Activated CD8-positive, alpha-beta memory T cell treated with anti-CD3 and anti-CD28 coated beads for 48 hours (primary cell): ENCODE results near the gene EDEM1.
"Not testable (repeated sequence)": the region's sequence is repeated elsewhere in the genome, so short reads cannot be mapped to it uniquely, and the experiment has no call there.

Experiments
- DNase-seq, 3 experiments: peaks; one replicate each; pipeline ENCODE4 v3.0.0-alpha.2; 2020; ENCODE audit warnings: low read depth in 2 of 3, low spot score in 2 of 3

EDEM1 gene

GRCh38 chr3:5231074-5231473 is 43.6 kb downstream of the EDEM1 start:
- no peak for DNase-seq

GRCh38 chr3:5231487-5231886 is 44.0 kb downstream of the EDEM1 start:
- DNase-seq = no peak

- DNase-seq = no peak
Measured at GRCh38 chr3:5232570-5232969, 45.1 kb downstream of the EDEM1 start.

GRCh38 chr3:5233026-5233425 is 45.5 kb downstream of the EDEM1 start:
- no peak for DNase-seq

- no peak for DNase-seq
Measured at GRCh38 chr3:5235655-5236054, 48.1 kb downstream of the EDEM1 start.

- no peak for DNase-seq
Measured at GRCh38 chr3:5238545-5238944, 51.0 kb downstream of the EDEM1 start.

GRCh38 chr3:5239602-5240001 is 52.1 kb downstream of the EDEM1 start:
- no peak for DNase-seq

GRCh38 chr3:5240740-5241139 is 53.2 kb downstream of the EDEM1 start:
- DNase-seq = no peak

GRCh38 chr3:5242785-5243184 is 55.3 kb downstream of the EDEM1 start:
- DNase-seq = not testable (repeated sequence)

- DNase-seq = no peak
Measured at GRCh38 chr3:5245927-5246326, 58.4 kb downstream of the EDEM1 start.

- DNase-seq = no peak
Measured at GRCh38 chr3:5248822-5249221, 61.3 kb downstream of the EDEM1 start.

GRCh38 chr3:5250467-5251195 is 63.1 kb downstream of the EDEM1 start:
- DNase-seq = no peak

GRCh38 chr3:5251196-5251583 is 63.7 kb downstream of the EDEM1 start:
- no peak for DNase-seq

GRCh38 chr3:5252131-5252530 is 64.6 kb downstream of the EDEM1 start:
- no peak for DNase-seq

GRCh38 chr3:5254281-5255048 is 67.0 kb downstream of the EDEM1 start:
- DNase-seq = no peak

GRCh38 chr3:5255404-5256344 is 68.2 kb downstream of the EDEM1 start:
- no peak for DNase-seq

- DNase-seq = no peak
Measured at GRCh38 chr3:5258526-5258925, 71.0 kb downstream of the EDEM1 start.

GRCh38 chr3:5260992-5261501 is 73.5 kb downstream of the EDEM1 start:
- no peak for DNase-seq

- no peak for DNase-seq
Measured at GRCh38 chr3:5262507-5262906, 75.0 kb downstream of the EDEM1 start.

GRCh38 chr3:5264093-5264600 is 76.6 kb downstream of the EDEM1 start:
- DNase-seq = no peak
